Neural crest cell (in vitro differentiated cells): ENCODE data around the gene TMEM171. TPM values are rescaled to one million over a fixed set of nuclear protein-coding genes. Genes with fewer than 3 reads are reported as not detected.

Experiments used
- DNase-seq: peaks from one replicate; pipeline ENCODE4 v3.0.0; 2021; ENCODE audit warnings: low read depth, mixed read lengths, low spot score
- H3K27ac Mint-ChIP-seq: one replicate; pipeline ENCODE4 v1.8.0; 2021; ENCODE audit warnings: mild to moderate bottlenecking, mixed read lengths; ENCODE audit not compliant: unreplicated experiment
- H3K27me3 Mint-ChIP-seq: 2 replicates; pipeline ENCODE4 v1.8.0; 2021; ENCODE audit warnings: low read depth, mild to moderate bottlenecking, mixed read lengths
- H3K36me3 Mint-ChIP-seq: 2 replicates; pipeline ENCODE4 v1.8.0; 2021; ENCODE audit warnings: low read depth, mild to moderate bottlenecking, mixed read lengths
- H3K4me1 Mint-ChIP-seq: 2 replicates; pipeline ENCODE4 v1.8.0; 2021; ENCODE audit warnings: mixed read lengths
- H3K4me3 Mint-ChIP-seq: one replicate; pipeline ENCODE4 v1.8.0; 2021; ENCODE audit warnings: mild to moderate bottlenecking, mixed read lengths
- H3K9me3 Mint-ChIP-seq: 2 replicates; pipeline ENCODE4 v1.8.0; 2021; ENCODE audit warnings: mixed read lengths
- total RNA-seq: library from RNA; stranded (reverse); gene quantifications from 2 replicates; pipeline ENCODE4 v1.2.1, GENCODE V29; 2021
- TF ChIP-seq, protein P1 (sequence below): fragments of 200-600 bp; sonication (generic); conservative IDR thresholded peaks from 2 replicates; pipeline ENCODE4 v1.5.0; 2021; ENCODE audit warnings: antibody characterized with exemption, mild to moderate bottlenecking

TMEM171 gene
- total RNA-seq, 1 donor from 2014 or later, result not detected

DNA sequence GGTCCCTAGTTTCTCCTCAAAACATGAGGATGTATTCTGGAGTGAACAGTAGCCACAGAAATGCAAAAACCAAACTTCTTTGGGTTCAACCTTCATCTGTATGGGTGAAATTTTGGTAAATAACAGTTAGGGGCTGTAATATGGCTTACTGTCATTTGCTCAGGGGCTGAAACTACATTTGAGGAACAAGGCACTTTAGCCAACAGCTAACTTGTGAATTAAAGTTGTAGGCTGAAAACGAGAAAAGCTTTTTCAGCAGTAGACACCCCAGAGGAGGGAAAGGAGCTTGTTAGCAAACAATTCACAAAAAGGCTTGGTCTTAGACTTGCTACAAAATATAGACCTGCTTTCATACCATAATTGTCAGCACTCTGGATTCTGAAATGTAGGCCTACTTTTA, 6.6 kb downstream of the TMEM171 start:
- Mint-ChIP-seq H3K4me3 (no peak overlapping the region), H3K9me3 (no peaks in the 10 kb centered on the region), H3K4me1 (no peaks in the 10 kb centered on the region), H3K36me3 (no peaks in the 10 kb centered on the region), H3K27me3 (peaks cover 53% of the 10 kb centered on the region), H3K27ac (no peak overlapping the region)
- TF ChIP-seq, protein P1, sequence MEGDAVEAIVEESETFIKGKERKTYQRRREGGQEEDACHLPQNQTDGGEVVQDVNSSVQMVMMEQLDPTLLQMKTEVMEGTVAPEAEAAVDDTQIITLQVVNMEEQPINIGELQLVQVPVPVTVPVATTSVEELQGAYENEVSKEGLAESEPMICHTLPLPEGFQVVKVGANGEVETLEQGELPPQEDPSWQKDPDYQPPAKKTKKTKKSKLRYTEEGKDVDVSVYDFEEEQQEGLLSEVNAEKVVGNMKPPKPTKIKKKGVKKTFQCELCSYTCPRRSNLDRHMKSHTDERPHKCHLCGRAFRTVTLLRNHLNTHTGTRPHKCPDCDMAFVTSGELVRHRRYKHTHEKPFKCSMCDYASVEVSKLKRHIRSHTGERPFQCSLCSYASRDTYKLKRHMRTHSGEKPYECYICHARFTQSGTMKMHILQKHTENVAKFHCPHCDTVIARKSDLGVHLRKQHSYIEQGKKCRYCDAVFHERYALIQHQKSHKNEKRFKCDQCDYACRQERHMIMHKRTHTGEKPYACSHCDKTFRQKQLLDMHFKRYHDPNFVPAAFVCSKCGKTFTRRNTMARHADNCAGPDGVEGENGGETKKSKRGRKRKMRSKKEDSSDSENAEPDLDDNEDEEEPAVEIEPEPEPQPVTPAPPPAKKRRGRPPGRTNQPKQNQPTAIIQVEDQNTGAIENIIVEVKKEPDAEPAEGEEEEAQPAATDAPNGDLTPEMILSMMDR, result no peak
- no peak for DNase-seq

DNA sequence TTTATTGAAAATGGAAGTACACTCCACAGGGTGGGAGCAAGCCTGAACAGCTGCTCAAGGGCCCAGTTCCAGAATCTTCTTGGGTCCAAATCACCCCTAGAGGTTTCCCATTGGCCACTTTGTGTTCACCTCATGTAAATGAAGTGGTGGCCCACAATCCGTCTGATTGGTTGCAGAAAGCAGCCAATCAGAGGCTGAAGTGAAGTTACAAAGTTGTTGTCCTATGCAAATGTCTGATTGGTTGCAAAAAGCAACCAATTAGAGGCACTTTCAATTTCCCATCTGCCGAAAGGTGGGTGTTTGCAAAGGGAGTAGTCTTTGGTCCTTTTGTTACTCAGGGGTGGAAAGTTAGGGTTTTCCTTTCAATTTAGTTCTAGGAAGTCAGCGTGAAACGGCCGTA, 8.8 kb downstream of the TMEM171 start:
- Mint-ChIP-seq H3K27ac (no peak overlapping the region), H3K27me3 (peaks cover 40% of the 10 kb centered on the region), H3K4me1 (no peaks in the 10 kb centered on the region), H3K36me3 (no peaks in the 10 kb centered on the region), H3K9me3 (no peaks in the 10 kb centered on the region), H3K4me3 (no peak overlapping the region)
- no peak for DNase-seq
- TF ChIP-seq, protein P1, result no peak

DNA sequence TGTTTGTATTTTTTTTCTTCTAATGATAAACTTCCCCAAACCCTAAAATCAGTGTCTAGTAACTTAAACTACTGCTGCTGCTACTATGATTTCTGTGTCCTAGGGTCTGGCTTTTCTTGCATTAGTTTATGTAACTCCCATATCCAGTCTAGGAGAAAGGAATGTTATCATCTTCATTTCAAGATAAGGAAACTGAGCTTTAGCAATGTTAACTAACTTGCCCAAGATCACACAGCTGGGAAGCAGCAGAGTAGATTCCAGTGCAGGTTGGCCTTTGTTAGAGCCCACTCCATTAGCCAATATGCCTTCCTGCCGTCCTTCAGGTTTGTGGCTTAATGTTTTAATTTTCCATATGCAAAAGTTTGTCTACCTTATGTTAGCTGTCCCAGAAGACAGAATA, 10.4 kb downstream of the TMEM171 start:
- H3K36me3 Mint-ChIP-seq, result no peaks in the 10 kb centered on the region
- H3K27me3 Mint-ChIP-seq, result peaks cover 27% of the 10 kb centered on the region
- TF ChIP-seq, protein P1, result no peak
- no peaks in the 10 kb centered on the region for H3K4me1 Mint-ChIP-seq
- no peak overlapping the region for H3K27ac Mint-ChIP-seq
- no peak overlapping the region for H3K4me3 Mint-ChIP-seq
- DNase-seq, result no peak
- H3K9me3 Mint-ChIP-seq, result no peaks in the 10 kb centered on the region

GRCh38 chr5:73131711-73132425, 11.5 kb downstream of the TMEM171 start:
- no peak overlapping the region for H3K4me3 Mint-ChIP-seq
- TF ChIP-seq, protein P1, result no peak
- H3K27me3 Mint-ChIP-seq, result peaks cover 20% of the 10 kb centered on the region
- DNase-seq, result no peak
- H3K36me3 Mint-ChIP-seq, result no peaks in the 10 kb centered on the region
- no peaks in the 10 kb centered on the region for H3K4me1 Mint-ChIP-seq
- no peaks in the 10 kb centered on the region for H3K9me3 Mint-ChIP-seq
- H3K27ac Mint-ChIP-seq, result no peak overlapping the region

DNA sequence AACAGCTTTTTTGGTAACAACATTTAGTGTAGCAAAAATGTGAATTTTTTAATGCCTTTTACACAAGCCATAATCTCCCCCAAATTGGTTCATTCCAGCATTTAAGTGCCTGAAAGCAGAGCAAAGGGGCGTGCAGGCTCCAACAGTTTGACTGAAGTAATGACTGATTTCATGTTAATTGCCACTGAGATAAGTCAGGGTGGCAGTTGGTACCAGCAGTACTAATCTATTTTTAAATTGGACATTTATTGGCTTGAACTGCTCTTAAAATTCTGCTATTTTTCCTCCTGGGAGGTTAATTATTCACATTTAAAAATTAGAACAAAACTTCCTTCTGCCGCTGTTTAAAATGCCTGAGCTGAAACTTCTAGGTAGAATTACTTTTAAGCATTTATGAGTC, 12.4 kb downstream of the TMEM171 start:
- Mint-ChIP-seq H3K9me3 (no peaks in the 10 kb centered on the region), H3K27me3 (peaks cover 20% of the 10 kb centered on the region), H3K36me3 (no peaks in the 10 kb centered on the region), H3K27ac (no peak overlapping the region), H3K4me3 (no peak overlapping the region), H3K4me1 (no peaks in the 10 kb centered on the region)
- DNase-seq, result no peak
- TF ChIP-seq, protein P1, result no peak
